GM23248 (cell line): Measurements from ENCODE around the gene C2CD2. TPM values are rescaled to one million over a fixed set of nuclear protein-coding genes. Genes with fewer than 3 reads are reported as not detected.

Source experiments
- DNase-seq: peaks from one replicate; pipeline ENCODE4 v3.0.0-alpha.2; 2015
- H2AFZ ChIP-seq: fragments of 200-600 bp; sonication (generic); 2 replicates; pipeline ENCODE4 v1.6.1; 2016; ENCODE audit warnings: antibody characterized with exemption
- H3F3A ChIP-seq: fragments of 200-600 bp; sonication (generic); 2 replicates; pipeline ENCODE4 v1.6.1; 2016; ENCODE audit warnings: mild to moderate bottlenecking, antibody characterized with exemption, mixed run types; ENCODE audit not compliant: insufficient read depth
- H3K27ac ChIP-seq: fragments of 200-600 bp; sonication (generic); 2 replicates; pipeline ENCODE4 v1.5.1; 2016; ENCODE audit warnings: mild to moderate bottlenecking
- H3K27me3 ChIP-seq: fragments of 200-600 bp; sonication (generic); replicated peaks from 2 replicates; pipeline ENCODE4 v1.6.1; 2016; ENCODE audit warnings: mild to moderate bottlenecking; ENCODE audit not compliant: insufficient read depth
- H3K36me3 ChIP-seq: fragments of 200-600 bp; sonication (generic); 2 replicates; pipeline ENCODE4 v1.6.1; 2016; ENCODE audit warnings: low read depth, mild to moderate bottlenecking
- H3K4me1 ChIP-seq: fragments of 200-600 bp; sonication (generic); 2 replicates; pipeline ENCODE4 v1.6.1; 2016; ENCODE audit warnings: mild to moderate bottlenecking; ENCODE audit not compliant: insufficient read depth
- H3K4me2 ChIP-seq: fragments of 200-600 bp; sonication (generic); one replicate; pipeline ENCODE4 v1.6.1; 2016; ENCODE audit warnings: mild to moderate bottlenecking; ENCODE audit not compliant: unreplicated experiment
- H3K4me3 ChIP-seq: fragments of 200-600 bp; sonication (generic); 2 replicates; pipeline ENCODE4 v1.5.1; 2016; ENCODE audit warnings: mild to moderate bottlenecking
- H3K79me2 ChIP-seq: fragments of 200-600 bp; sonication (generic); 2 replicates; pipeline ENCODE4 v1.6.1; 2016; ENCODE audit warnings: mild to moderate bottlenecking; ENCODE audit not compliant: insufficient read depth
- H3K9ac ChIP-seq: fragments of 200-600 bp; sonication (generic); 2 replicates; pipeline ENCODE4 v1.6.1; 2016; ENCODE audit warnings: mild to moderate bottlenecking
- H3K9me2 ChIP-seq: fragments of 200-600 bp; sonication (generic); 2 replicates; pipeline ENCODE4 v1.6.1; 2016; ENCODE audit warnings: mixed run types, mild to moderate bottlenecking, moderate library complexity; ENCODE audit not compliant: insufficient read depth
- H3K9me3 ChIP-seq: fragments of 200-600 bp; sonication (generic); one replicate; pipeline ENCODE4 v1.6.1; 2017; ENCODE audit warnings: low read depth
- H4K20me1 ChIP-seq: fragments of 200-600 bp; sonication (generic); 2 replicates; pipeline ENCODE4 v1.6.0; 2016; ENCODE audit not compliant: insufficient read depth
- EZH2 ChIP-seq: fragments of 200-600 bp; sonication (generic); IDR thresholded peaks from 2 replicates; pipeline ENCODE4 v1.6.1; 2018; ENCODE audit warnings: antibody characterized with exemption, mild to moderate bottlenecking; ENCODE audit not compliant: insufficient read depth, poor library complexity, severe bottlenecking
- EZH2phosphoT487 ChIP-seq: fragments of 200-600 bp; sonication (generic); IDR thresholded peaks from 2 replicates; pipeline ENCODE4 v1.6.1; 2018; ENCODE audit warnings: antibody characterized with exemption, moderate library complexity, mild to moderate bottlenecking, low read depth; ENCODE audit not compliant: insufficient read depth
- WGBS, 2 experiments: methylation state at CpG; one replicate each; pipeline ENCODE4 v1.1.6; 2015 to 2017; ENCODE audit warnings: low lambda C conversion rate in 2 of 2, low coverage in 1 of 2; ENCODE audit errors: missing lambda C conversion rate in 2 of 2; 5-methylcytosine and 5-hydroxymethylcytosine counted together
- in situ Hi-C: fragments of 300-500 bp; cut with MboI; formaldehyde crosslinking; loops from 2 replicates; pipeline ENCODE4 v1.15.0; 2020
- polyA plus RNA-seq: library from polyadenylated mRNA; unstranded; fragments of >200 nt; fragmentation: Nextera tagmentation; extraction: Ambion mirVana; gene quantifications from 2 replicates; pipeline ENCODE4 v1.2.1, GENCODE V29; 2016
- total RNA-seq: library from RNA; depleted of rRNA; stranded (reverse); fragments of >200 nt; shearing (Covaris generic); gene quantifications from 2 replicates; pipeline ENCODE4 v1.2.3, GENCODE V29; 2014

The C2CD2 gene
- total and polyA plus RNA-seq, 2 experiments from 2014 or later, result 7.6 to 12.2 TPM

DNA sequence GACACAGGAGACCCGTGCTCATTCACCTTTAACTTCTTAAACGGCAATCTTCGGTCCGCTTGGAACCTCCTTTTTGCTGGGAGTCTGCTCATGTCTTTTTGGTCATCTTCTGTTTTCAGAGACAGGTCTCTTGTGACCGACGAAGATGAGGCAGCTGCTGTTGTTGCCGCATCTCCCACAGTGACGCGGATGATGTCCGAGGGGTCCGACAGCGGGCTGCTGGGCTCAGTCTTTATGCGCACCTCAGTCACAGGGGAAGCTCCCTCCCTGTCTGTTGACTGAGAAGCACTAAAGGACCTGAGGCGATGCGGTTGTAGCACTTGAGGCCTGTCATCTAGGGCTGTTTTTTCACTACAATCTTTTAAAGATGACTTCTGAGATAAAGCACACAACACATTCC is 38.8 kb upstream of the C2CD2 start:
- in situ Hi-C loops, result no loop called here
- 94 to 99% methylated on average over 15 of the region's 15 CpGs for WGBS, 2 experiments
- Histone ChIP-seq H3K9me3 (no peaks in the 10 kb centered on the region), H3K4me1 (peaks cover 27% of the 10 kb centered on the region), H3K9ac (no peak overlapping the region), H2AFZ (no peak overlapping the region), H3K27me3 (no peaks in the 10 kb centered on the region), H3K9me2 (no peaks in the 10 kb centered on the region), H3K4me3 (no peak overlapping the region), H3K27ac (no peak overlapping the region), H3K79me2 (peaks cover 37% of the 10 kb centered on the region), H3F3A (peaks cover 34% of the 10 kb centered on the region), H3K4me2 (no peak overlapping the region), H4K20me1 (no peaks in the 10 kb centered on the region), H3K36me3 (peaks cover 31% of the 10 kb centered on the region)
- TF ChIP-seq EZH2phosphoT487 (no peak), EZH2 (no peak)
- no peak for DNase-seq

DNA sequence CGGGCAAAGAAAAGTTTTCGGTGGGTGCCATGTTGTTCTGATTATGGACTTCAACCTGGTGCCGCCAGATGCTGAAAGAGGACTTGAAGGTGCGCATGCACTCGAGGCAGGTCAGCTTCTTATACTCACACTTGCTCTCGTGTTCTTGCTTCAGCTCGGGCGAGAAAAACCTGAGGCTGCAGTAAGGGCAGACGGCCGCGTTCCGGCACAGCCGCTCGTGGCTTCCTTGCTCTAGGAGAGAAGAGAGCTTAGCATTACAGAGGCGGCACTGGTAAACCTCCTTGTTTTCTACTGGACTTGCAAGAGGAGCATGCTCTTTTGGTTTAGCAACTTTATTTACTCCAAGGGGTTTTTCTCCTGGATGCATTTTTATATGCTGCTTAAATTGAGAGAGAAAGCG is 37.8 kb upstream of the C2CD2 start:
- Histone ChIP-seq H3K4me3 (no peak overlapping the region), H3K79me2 (peaks cover 27% of the 10 kb centered on the region), H3K4me2 (no peak overlapping the region), H3K9me2 (no peaks in the 10 kb centered on the region), H4K20me1 (no peaks in the 10 kb centered on the region), H3K9ac (no peak overlapping the region), H3K4me1 (peaks cover 27% of the 10 kb centered on the region), H2AFZ (no peak overlapping the region), H3K27me3 (no peaks in the 10 kb centered on the region), H3F3A (peaks cover 34% of the 10 kb centered on the region), H3K36me3 (peaks cover 27% of the 10 kb centered on the region), H3K27ac (no peak overlapping the region), H3K9me3 (no peaks in the 10 kb centered on the region)
- 97 to 98% methylated on average over 16 of the region's 16 CpGs for WGBS, 2 experiments
- in situ Hi-C loops, result no loop called here
- no peak for DNase-seq
- TF ChIP-seq EZH2phosphoT487 (no peak), EZH2 (no peak)

DNA sequence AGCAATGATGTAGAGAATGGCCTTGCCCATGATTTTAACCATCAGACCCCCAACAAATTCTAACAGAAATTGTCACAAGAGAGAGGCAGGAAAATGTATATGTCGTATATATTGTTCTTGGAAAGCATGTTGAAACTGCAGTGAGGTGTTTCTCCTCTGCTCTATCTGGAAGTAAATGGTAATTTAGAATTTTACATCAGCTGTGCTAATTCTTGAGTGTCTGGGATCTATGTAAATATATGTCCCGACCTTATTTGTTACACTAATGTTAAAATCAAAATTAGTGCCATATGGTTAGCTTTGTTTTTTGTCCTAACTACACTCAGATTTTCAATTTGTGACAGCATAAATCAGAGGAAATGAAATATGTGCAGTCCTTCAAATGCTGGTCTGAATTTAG is 35.9 kb upstream of the C2CD2 start:
- Histone ChIP-seq H3K9me3 (no peaks in the 10 kb centered on the region), H3K9ac (no peak overlapping the region), H3K4me3 (no peak overlapping the region), H4K20me1 (no peaks in the 10 kb centered on the region), H2AFZ (no peak overlapping the region), H3K36me3 (peaks cover 27% of the 10 kb centered on the region), H3K27me3 (no peaks in the 10 kb centered on the region), H3K4me2 (no peak overlapping the region), H3K9me2 (no peaks in the 10 kb centered on the region), H3K4me1 (peaks cover 20% of the 10 kb centered on the region), H3K27ac (no peak overlapping the region), H3K79me2 (peaks cover 23% of the 10 kb centered on the region), H3F3A (peaks cover 26% of the 10 kb centered on the region)
- TF ChIP-seq EZH2phosphoT487 (no peak), EZH2 (no peak)
- in situ Hi-C loops, result no loop called here
- WGBS, 2 experiments, result 96 to 98% methylated on average over 2 of the region's 2 CpGs
- no peak for DNase-seq

DNA sequence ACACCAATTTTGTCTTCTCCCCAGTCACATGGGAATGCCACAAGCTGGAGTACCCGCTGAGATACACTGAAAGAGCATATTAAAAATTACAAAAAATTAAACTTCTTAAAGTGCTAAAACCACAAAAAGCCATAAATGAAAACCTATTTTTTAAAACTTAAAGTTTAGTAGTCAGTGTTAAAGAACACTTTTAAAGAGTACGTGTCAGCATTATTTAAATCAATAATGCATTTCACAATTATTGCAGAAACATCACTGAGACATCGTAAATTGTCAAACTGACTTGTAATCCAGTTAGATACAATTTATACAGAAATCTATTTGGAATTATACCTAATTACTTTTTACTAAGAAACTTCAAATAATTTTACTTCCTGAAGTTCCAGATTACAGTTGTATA is 33.5 kb upstream of the C2CD2 start:
- 97 to 100% methylated on average over 3 of the region's 3 CpGs for WGBS, 2 experiments
- Histone ChIP-seq H3K27me3 (no peaks in the 10 kb centered on the region), H3K79me2 (peaks cover 23% of the 10 kb centered on the region), H3K27ac (no peak overlapping the region), H3K9me3 (no peaks in the 10 kb centered on the region), H3K4me2 (no peak overlapping the region), H3F3A (peaks cover 3% of the 10 kb centered on the region; the same call in 1 of the 2 replicates), H2AFZ (no peak overlapping the region), H3K9ac (no peak overlapping the region), H4K20me1 (no peaks in the 10 kb centered on the region), H3K4me3 (no peak overlapping the region), H3K36me3 (peaks cover 23% of the 10 kb centered on the region), H3K4me1 (no peaks in the 10 kb centered on the region), H3K9me2 (no peaks in the 10 kb centered on the region)
- no peak for DNase-seq
- in situ Hi-C loops, result no loop called here
- TF ChIP-seq EZH2phosphoT487, result no peak
- TF ChIP-seq EZH2, result no peak
